HepG2 (cell line): ENCODE results near the gene ABCC8. TPM values are rescaled to one million over a fixed set of nuclear protein-coding genes. Genes with fewer than 3 reads are reported as not detected.

Experiments used
- AGO2 ChIP-seq: fragments of 200-400 bp; formaldehyde crosslinking; optimal IDR thresholded peaks from 2 replicates; pipeline ENCODE3; 2017; ENCODE audit warnings: mild to moderate bottlenecking, low read depth, low read length, moderate library complexity
- IRF9 ChIP-seq: sonication (generic); formaldehyde crosslinking; IDR thresholded peaks from 2 replicates; pipeline ENCODE4 v1.8.0; 2022; ENCODE audit warnings: missing genetic modification reagents, mild to moderate bottlenecking, borderline replicate concordance
- KLF13 ChIP-seq: sonication (generic); formaldehyde crosslinking; IDR thresholded peaks from 2 replicates; pipeline ENCODE4 v1.4.0; 2020; ENCODE audit warnings: mild to moderate bottlenecking, missing genetic modification reagents
- KLF16 ChIP-seq, 2 experiments: sonication (generic) in 1 of 2; formaldehyde crosslinking in 1 of 2; IDR thresholded peaks; 2 replicates each; pipeline versions ENCODE4 v1.6.1 to v1.8.0; 2016 to 2023; ENCODE audit warnings: missing genetic modification reagents in 2 of 2, missing compliant biosample characterization in 1 of 2
- RORA ChIP-seq: sonication (generic); formaldehyde crosslinking; IDR thresholded peaks from 2 replicates; pipeline ENCODE4 v1.5.0; 2020; ENCODE audit warnings: mild to moderate bottlenecking, missing genetic modification reagents, moderate library complexity
- SETDB1 ChIP-seq: sonication (generic); formaldehyde crosslinking; IDR thresholded peaks from 2 replicates; pipeline ENCODE4 v1.5.1; 2020; ENCODE audit warnings: missing genetic modification reagents, mild to moderate bottlenecking, borderline replicate concordance
- SMC3 ChIP-seq: IDR thresholded peaks from 2 replicates; pipeline ENCODE4 v1.6.1; 2011; ENCODE audit warnings: low read length, improper control_type of control experiment
- ZNF253 ChIP-seq: sonication (generic); formaldehyde crosslinking; IDR thresholded peaks from 2 replicates; pipeline ENCODE4 v1.8.0; 2022; ENCODE audit warnings: mild to moderate bottlenecking, missing genetic modification reagents, borderline replicate concordance
- ZNF615 ChIP-seq: sonication (generic); formaldehyde crosslinking; IDR thresholded peaks from 2 replicates; pipeline ENCODE4 v1.5.0; 2020; ENCODE audit warnings: mild to moderate bottlenecking, missing genetic modification reagents, borderline replicate concordance
- polyA plus RNA-seq, 8 experiments: library from polyadenylated mRNA; depleted of rRNA in 3 of 8; stranded (reverse) in 7 of 8; unstranded in 1 of 8; fragments of >200 nt; fragmentation: Illumina TruSeq in 4 of 8; extraction: Trizol in 4 of 8; gene quantifications; 2 replicates each; pipeline versions ENCODE4 v1.2.1 to v1.2.3, GENCODE V29; 2011 to 2016; ENCODE audit warnings: low read depth in 4 of 8, missing spikeins in 1 of 8, mixed read lengths in 1 of 8; ENCODE audit not compliant: insufficient read depth in 1 of 8
- total RNA-seq, 5 experiments: library from RNA; depleted of rRNA; stranded (reverse); fragments of >200 nt; fragmentation: Illumina TruSeq; extraction: Trizol; gene quantifications; 2 replicates each; pipeline ENCODE4 v1.2.3, GENCODE V29; 2016; ENCODE audit warnings: low read depth in 1 of 5
- TF ChIP-seq, protein P1 (sequence below): sonication (generic); formaldehyde crosslinking; IDR thresholded peaks from 2 replicates; pipeline ENCODE4 v1.9.0; 2021; ENCODE audit warnings: missing genetic modification reagents, mild to moderate bottlenecking, borderline replicate concordance
- TF ChIP-seq, protein P2 (sequence below): IDR thresholded peaks from 2 replicates; pipeline ENCODE4 v1.6.1; 2016; ENCODE audit warnings: mild to moderate bottlenecking

ABCC8 gene
- total and polyA plus RNA-seq, 2 of the 13 experiments (the other 11 are each of a cell fraction or from before 2014, with no cell fraction given) = not detected

DNA sequence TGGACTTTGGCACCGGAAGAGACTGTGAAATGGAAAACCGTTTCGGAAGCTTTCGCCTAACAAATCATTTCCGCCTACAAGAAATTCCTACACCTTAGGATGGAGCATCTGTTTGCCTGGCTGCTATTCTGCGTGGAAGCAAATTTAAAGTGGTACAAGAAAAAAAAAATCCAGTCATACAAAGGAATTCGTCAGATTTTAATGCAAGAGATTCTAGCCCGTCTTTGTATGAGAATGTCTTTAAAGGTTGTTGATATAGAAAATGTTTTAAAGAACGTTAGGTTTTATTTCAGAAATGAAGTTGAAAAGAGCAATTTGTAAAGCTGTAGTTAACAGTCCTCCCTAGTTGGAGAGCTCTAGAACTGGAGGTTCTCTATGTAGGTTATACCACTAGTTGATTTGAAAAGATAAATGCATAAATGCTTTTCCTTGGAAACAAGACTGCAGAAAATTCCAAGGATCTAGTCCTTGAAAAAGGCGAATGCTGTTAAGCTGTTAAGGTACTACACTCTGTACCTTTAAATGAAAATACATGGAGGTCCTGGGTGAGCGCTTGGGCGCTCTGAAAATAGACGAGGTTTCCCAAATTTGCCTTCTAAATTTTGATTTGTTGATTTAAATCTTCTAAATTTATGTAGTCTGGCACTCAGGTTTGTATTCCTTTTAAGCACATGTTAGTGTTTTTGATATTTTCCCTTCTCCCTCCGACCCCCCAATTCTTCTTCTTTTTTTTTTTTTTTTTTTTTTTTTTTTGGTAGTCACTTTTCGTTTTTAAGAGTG lies 122.6 kb downstream of the ABCC8 start (continued):
- no peak for TF ChIP-seq RORA (CRISPR knock-in tag)
- TF ChIP-seq IRF9 = no peak
- no peak for TF ChIP-seq SMC3
- TF ChIP-seq ZNF253 (CRISPR knock-in tag) = no peak
- no peak for TF ChIP-seq AGO2
- TF ChIP-seq, protein P1, sequence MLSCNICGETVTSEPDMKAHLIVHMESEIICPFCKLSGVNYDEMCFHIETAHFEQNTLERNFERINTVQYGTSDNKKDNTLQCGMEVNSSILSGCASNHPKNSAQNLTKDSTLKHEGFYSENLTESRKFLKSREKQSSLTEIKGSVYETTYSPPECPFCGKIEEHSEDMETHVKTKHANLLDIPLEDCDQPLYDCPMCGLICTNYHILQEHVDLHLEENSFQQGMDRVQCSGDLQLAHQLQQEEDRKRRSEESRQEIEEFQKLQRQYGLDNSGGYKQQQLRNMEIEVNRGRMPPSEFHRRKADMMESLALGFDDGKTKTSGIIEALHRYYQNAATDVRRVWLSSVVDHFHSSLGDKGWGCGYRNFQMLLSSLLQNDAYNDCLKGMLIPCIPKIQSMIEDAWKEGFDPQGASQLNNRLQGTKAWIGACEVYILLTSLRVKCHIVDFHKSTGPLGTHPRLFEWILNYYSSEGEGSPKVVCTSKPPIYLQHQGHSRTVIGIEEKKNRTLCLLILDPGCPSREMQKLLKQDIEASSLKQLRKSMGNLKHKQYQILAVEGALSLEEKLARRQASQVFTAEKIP (CRISPR knock-in tag) = no peak
- no peak for TF ChIP-seq KLF16 (CRISPR knock-in tag; IDR thresholded peaks at IDR 0.05)
- TF ChIP-seq KLF13 (CRISPR knock-in tag) = no peak
- TF ChIP-seq, protein P2, sequence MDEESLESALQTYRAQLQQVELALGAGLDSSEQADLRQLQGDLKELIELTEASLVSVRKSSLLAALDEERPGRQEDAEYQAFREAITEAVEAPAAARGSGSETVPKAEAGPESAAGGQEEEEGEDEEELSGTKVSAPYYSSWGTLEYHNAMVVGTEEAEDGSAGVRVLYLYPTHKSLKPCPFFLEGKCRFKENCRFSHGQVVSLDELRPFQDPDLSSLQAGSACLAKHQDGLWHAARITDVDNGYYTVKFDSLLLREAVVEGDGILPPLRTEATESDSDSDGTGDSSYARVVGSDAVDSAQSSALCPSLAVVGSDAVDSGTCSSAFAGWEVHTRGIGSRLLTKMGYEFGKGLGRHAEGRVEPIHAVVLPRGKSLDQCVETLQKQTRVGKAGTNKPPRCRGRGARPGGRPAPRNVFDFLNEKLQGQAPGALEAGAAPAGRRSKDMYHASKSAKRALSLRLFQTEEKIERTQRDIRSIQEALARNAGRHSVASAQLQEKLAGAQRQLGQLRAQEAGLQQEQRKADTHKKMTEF (CRISPR knock-in tag) = 0 out of 2 replicates have a peak, but pooled peaks have one; percentile 53
- no peak for TF ChIP-seq SETDB1 (CRISPR knock-in tag)
- no peak; the same call in 1 of the 2 replicates for TF ChIP-seq ZNF615 (CRISPR knock-in tag)
